PFSK-1 (cell line): ENCODE data around the gene UCP2.

Experiments used
- POLR2AphosphoS5 ChIP-seq: IDR thresholded peaks from 2 replicates; pipeline ENCODE4 v1.6.1; 2012; ENCODE audit warnings: low read depth, mild to moderate bottlenecking, control low read depth, low read length, moderate library complexity
- SIN3A ChIP-seq: IDR thresholded peaks from 2 replicates; pipeline ENCODE4 v1.6.1; 2012; ENCODE audit warnings: mild to moderate bottlenecking, low read length, moderate library complexity, borderline replicate concordance; ENCODE audit not compliant: insufficient read depth
- TAF1 ChIP-seq: IDR thresholded peaks from 2 replicates; pipeline ENCODE4 v1.6.1; 2012; ENCODE audit warnings: low read length, control low read depth, borderline replicate concordance; ENCODE audit not compliant: insufficient read depth
- TF ChIP-seq, protein P1 (sequence below), 2 experiments: IDR thresholded peaks; 2 replicates each; pipeline versions ENCODE4 v1.6.1 to v1.8.0; 2011 to 2012; ENCODE audit warnings: low read depth in 2 of 2, low read length in 2 of 2, control low read depth in 1 of 2, inconsistent platforms in 1 of 2, mild to moderate bottlenecking in 1 of 2, moderate library complexity in 1 of 2; ENCODE audit not compliant: insufficient read depth in 1 of 2

DNA sequence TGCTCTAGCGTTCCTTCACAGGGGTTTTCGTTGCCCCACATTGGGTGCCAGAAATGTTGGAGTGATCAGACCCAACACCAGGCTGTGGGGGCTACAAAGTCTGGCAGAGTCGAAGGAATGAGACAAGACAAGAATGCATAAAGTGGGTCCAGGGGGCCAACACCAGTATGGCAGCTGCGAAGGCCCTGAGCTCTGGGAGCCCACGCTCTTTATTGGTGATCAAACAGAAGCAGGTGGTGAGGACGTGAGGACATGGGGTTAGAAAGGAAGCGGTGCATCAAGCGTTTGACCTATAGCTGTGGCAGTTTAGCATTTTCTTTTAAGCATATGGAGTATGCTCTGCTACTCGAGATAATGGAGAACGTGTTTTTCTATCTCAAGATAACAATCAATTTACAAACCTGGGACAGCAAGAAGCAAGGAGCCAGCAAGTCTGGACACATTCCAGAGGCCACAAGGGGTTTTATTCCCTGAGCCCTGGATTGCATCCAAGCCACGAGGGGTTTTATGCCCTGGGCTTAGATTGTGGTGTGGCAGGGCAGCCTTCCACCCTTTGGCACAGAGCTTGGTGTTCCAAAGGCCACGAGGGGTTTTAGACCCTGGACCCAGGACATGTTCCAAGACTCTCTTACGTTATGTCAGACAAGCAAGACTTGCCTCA is 35.7 kb downstream of the UCP2 start:
- TF ChIP-seq POLR2AphosphoS5 (no peak), TAF1 (no peak), SIN3A (no peak)
- TF ChIP-seq, protein P1, sequence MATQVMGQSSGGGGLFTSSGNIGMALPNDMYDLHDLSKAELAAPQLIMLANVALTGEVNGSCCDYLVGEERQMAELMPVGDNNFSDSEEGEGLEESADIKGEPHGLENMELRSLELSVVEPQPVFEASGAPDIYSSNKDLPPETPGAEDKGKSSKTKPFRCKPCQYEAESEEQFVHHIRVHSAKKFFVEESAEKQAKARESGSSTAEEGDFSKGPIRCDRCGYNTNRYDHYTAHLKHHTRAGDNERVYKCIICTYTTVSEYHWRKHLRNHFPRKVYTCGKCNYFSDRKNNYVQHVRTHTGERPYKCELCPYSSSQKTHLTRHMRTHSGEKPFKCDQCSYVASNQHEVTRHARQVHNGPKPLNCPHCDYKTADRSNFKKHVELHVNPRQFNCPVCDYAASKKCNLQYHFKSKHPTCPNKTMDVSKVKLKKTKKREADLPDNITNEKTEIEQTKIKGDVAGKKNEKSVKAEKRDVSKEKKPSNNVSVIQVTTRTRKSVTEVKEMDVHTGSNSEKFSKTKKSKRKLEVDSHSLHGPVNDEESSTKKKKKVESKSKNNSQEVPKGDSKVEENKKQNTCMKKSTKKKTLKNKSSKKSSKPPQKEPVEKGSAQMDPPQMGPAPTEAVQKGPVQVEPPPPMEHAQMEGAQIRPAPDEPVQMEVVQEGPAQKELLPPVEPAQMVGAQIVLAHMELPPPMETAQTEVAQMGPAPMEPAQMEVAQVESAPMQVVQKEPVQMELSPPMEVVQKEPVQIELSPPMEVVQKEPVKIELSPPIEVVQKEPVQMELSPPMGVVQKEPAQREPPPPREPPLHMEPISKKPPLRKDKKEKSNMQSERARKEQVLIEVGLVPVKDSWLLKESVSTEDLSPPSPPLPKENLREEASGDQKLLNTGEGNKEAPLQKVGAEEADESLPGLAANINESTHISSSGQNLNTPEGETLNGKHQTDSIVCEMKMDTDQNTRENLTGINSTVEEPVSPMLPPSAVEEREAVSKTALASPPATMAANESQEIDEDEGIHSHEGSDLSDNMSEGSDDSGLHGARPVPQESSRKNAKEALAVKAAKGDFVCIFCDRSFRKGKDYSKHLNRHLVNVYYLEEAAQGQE (IDR thresholded peaks at IDR 0.05; ENCODE audit: insufficient read depth in 1 of 2, low read depth in 2 of 2, low read length in 2 of 2) = no peak
